ENCODE measurements around the gene SLC15A3. TPM values are rescaled to one million over a fixed set of nuclear protein-coding genes. Genes with fewer than 3 reads are reported as not detected.
A peak's percentile ranks its signal among the peaks of the same experiment; 100 is the strongest.

SLC15A3 gene
- total RNA-seq, 1 donor from 2014 or later: 2.2 TPM

GRCh38 chr11:60899977-60900376, 52.0 kb downstream of the SLC15A3 start:
- intact Hi-C loops (cut with micrococcal nuclease): loop anchor here (1.0 kb wide), 1 partner anchor 69 kb away; no protein-coding TSS in a partner anchor
- Mint-ChIP-seq H3K4me1 (ENCODE audit: low read depth) (peaks cover 12% of the 10 kb centered on the region), H3K27ac (no peak overlapping the region)

GRCh38 chr11:60899046-60899936, 52.7 kb downstream of the SLC15A3 start:
- no peaks in the 10 kb centered on the region for H3K27me3 Mint-ChIP-seq (ENCODE audit: low read depth)
- no peak overlapping the region for H3K27ac Mint-ChIP-seq
- H3K4me1 Mint-ChIP-seq (ENCODE audit: low read depth): peaks cover 9% of the 10 kb centered on the region
- peaks cover 94% of the 10 kb centered on the region for H3K36me3 Mint-ChIP-seq (ENCODE audit: low read depth)
- intact Hi-C loops (cut with micrococcal nuclease): loop anchor here (1.0 kb wide), 1 partner anchor 68 kb away; no protein-coding TSS in a partner anchor
- H3K9me3 Mint-ChIP-seq: no peaks in the 10 kb centered on the region
- no peak for DNase-seq (ENCODE audit: low spot score)
- H3K4me3 Mint-ChIP-seq (ENCODE audit: low read depth): no peak overlapping the region

More at GRCh38 chr11:60899977-60900376, 52.0 kb downstream of the SLC15A3 start:
- Mint-ChIP-seq H3K4me3 (ENCODE audit: low read depth) (no peak overlapping the region), H3K9me3 (no peaks in the 10 kb centered on the region), H3K36me3 (ENCODE audit: low read depth) (peaks cover 92% of the 10 kb centered on the region), H3K27me3 (ENCODE audit: low read depth) (no peaks in the 10 kb centered on the region)
- DNase-seq (ENCODE audit: low spot score): no peak

- H3K36me3 Mint-ChIP-seq (ENCODE audit: low read depth): peaks cover 91% of the 10 kb centered on the region
- H3K9me3 Mint-ChIP-seq: no peaks in the 10 kb centered on the region
- no peak overlapping the region for H3K27ac Mint-ChIP-seq
- intact Hi-C loops (cut with micrococcal nuclease): no loop called here
- no peak overlapping the region for H3K4me3 Mint-ChIP-seq (ENCODE audit: low read depth)
- H3K4me1 Mint-ChIP-seq (ENCODE audit: low read depth): peaks cover 1% of the 10 kb centered on the region
- DNase-seq (ENCODE audit: low spot score): no peak
- H3K27me3 Mint-ChIP-seq (ENCODE audit: low read depth): no peaks in the 10 kb centered on the region
These were observed 54.5 kb downstream of the SLC15A3 start for GRCh38 chr11:60897496-60897895.

GRCh38 chr11:60895687-60896086, 56.3 kb downstream of the SLC15A3 start:
- Mint-ChIP-seq H3K36me3 (ENCODE audit: low read depth) (peaks cover 86% of the 10 kb centered on the region), H3K27me3 (ENCODE audit: low read depth) (no peaks in the 10 kb centered on the region), H3K9me3 (no peaks in the 10 kb centered on the region), H3K4me1 (ENCODE audit: low read depth) (no peaks in the 10 kb centered on the region), H3K4me3 (ENCODE audit: low read depth) (no peak overlapping the region), H3K27ac (no peak overlapping the region)
- intact Hi-C loops (cut with micrococcal nuclease): no loop called here
- no peak for DNase-seq (ENCODE audit: low spot score)

DNA sequence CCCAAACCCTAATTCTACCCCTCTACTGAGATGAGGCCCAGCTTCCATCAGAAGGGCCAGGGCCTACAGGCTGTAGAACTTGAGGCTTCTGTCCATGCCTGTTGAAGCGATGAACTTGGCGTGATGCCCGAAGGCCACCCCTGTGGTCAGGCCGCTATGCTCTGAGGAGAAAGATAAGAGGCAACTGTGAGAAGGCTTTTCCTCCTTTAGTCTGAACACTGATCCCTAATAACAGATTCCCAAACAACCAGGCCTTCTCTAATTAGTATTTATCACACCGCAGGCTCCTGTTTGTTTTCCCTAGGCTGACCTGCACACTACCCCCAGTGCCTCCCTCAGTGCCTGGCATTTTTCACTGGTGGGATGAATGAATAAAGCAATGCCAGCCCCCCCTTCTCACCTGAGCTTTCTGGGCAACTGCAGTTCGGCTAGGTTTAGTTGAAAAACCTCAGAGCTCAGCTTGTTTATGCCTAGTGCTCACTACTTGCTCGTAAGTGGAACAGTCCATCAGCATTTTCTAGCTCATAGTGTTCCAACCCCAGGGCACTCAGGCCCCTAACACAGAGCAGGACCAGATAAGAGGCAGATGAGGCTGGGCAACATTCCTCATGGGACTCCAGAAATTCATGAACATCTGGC, 60.8 kb downstream of the SLC15A3 start:
- no peak for DNase-seq (ENCODE audit: low spot score)
- Mint-ChIP-seq H3K36me3 (ENCODE audit: low read depth) (peaks cover 71% of the 10 kb centered on the region), H3K4me1 (ENCODE audit: low read depth) (peaks cover 12% of the 10 kb centered on the region), H3K9me3 (no peaks in the 10 kb centered on the region), H3K4me3 (ENCODE audit: low read depth) (no peak overlapping the region), H3K27ac (no peak overlapping the region), H3K27me3 (ENCODE audit: low read depth) (no peaks in the 10 kb centered on the region)
- intact Hi-C loops (cut with micrococcal nuclease): no loop called here

GRCh38 chr11:60890696-60891095, 61.3 kb downstream of the SLC15A3 start:
- Mint-ChIP-seq H3K4me3 (ENCODE audit: low read depth) (no peak overlapping the region), H3K27ac (no peak overlapping the region), H3K9me3 (no peaks in the 10 kb centered on the region), H3K27me3 (ENCODE audit: low read depth) (no peaks in the 10 kb centered on the region), H3K4me1 (ENCODE audit: low read depth) (peaks cover 15% of the 10 kb centered on the region), H3K36me3 (ENCODE audit: low read depth) (peaks cover 70% of the 10 kb centered on the region)
- DNase-seq (ENCODE audit: low spot score): no peak
- intact Hi-C loops (cut with micrococcal nuclease): no loop called here

- no peak for DNase-seq (ENCODE audit: low spot score)
- Mint-ChIP-seq H3K27ac (no peak overlapping the region), H3K9me3 (no peaks in the 10 kb centered on the region), H3K27me3 (ENCODE audit: low read depth) (no peaks in the 10 kb centered on the region), H3K36me3 (ENCODE audit: low read depth) (peaks cover 70% of the 10 kb centered on the region), H3K4me3 (ENCODE audit: low read depth) (no peak overlapping the region), H3K4me1 (ENCODE audit: low read depth) (peaks cover 15% of the 10 kb centered on the region)
- intact Hi-C loops (cut with micrococcal nuclease): no loop called here
These were observed 62.1 kb downstream of the SLC15A3 start for GRCh38 chr11:60889869-60890311.

- peaks cover 70% of the 10 kb centered on the region for H3K36me3 Mint-ChIP-seq (ENCODE audit: low read depth)
- intact Hi-C loops (cut with micrococcal nuclease): loop anchor here (1.0 kb wide), 2 partner anchors 56 to 112 kb away; no protein-coding TSS in a partner anchor
- H3K4me3 Mint-ChIP-seq (ENCODE audit: low read depth): no peak overlapping the region
- no peaks in the 10 kb centered on the region for H3K27me3 Mint-ChIP-seq (ENCODE audit: low read depth)
- no peaks in the 10 kb centered on the region for H3K9me3 Mint-ChIP-seq
- peak; percentile 55 for DNase-seq (ENCODE audit: low spot score)
- H3K27ac Mint-ChIP-seq: no peak overlapping the region
- peaks cover 25% of the 10 kb centered on the region for H3K4me1 Mint-ChIP-seq (ENCODE audit: low read depth)
These were observed 64.4 kb downstream of the SLC15A3 start for GRCh38 chr11:60887556-60887955.

Other genes starting within 250 kb of the SLC15A3 start
- gene MS4A18, start 227.5 kb downstream of the SLC15A3 start, total RNA-seq: not detected in 2 replicates
- gene MS4A15, start 195.3 kb downstream of the SLC15A3 start, total RNA-seq: not detected in 2 replicates
- gene MS4A10, start 166.8 kb downstream of the SLC15A3 start, total RNA-seq: not detected in 2 replicates
- 56.7 and 57.2 TPM in 2 replicates for gene CCDC86, start 110.1 kb downstream of the SLC15A3 start, total RNA-seq
- gene PTGDR2, start 96.2 kb downstream of the SLC15A3 start, total RNA-seq: 0.28 and 0.32 TPM in 2 replicates
- gene ZP1, start 84.6 kb downstream of the SLC15A3 start, total RNA-seq: not detected in 2 replicates
- 170 and 182 TPM in 2 replicates for gene PRPF19, start 45.6 kb downstream of the SLC15A3 start, total RNA-seq
- 112 and 120 TPM in 2 replicates for gene TMEM109, start 38.0 kb downstream of the SLC15A3 start, total RNA-seq
- gene TMEM132A, start 27.7 kb downstream of the SLC15A3 start, total RNA-seq: 1.1 and 1.2 TPM in 2 replicates
- 308 and 327 TPM in 2 replicates for gene CD6, start 19.5 kb upstream of the SLC15A3 start, total RNA-seq
- gene CD5, start 150.3 kb upstream of the SLC15A3 start, total RNA-seq: 395 and 399 TPM in 2 replicates
- 10.6 and 12.5 TPM in 2 replicates for gene VPS37C, start 209.2 kb upstream of the SLC15A3 start, total RNA-seq

All from activated T-helper 2 cell treated with anti-CD3 and anti-CD28 coated beads, Interferon-gamma antibody, Interleukin-2, Interleukin-4, amounts not matched to agents 10 μg/mL and 5 μg/mL and 100 μg/mL, durations not matched to agents 14 hours and 24 hours and 36 hours (primary cell).